Measurements from ENCODE around the gene SCN5A. TPM values are rescaled to one million over a fixed set of nuclear protein-coding genes. Genes with fewer than 3 reads are reported as not detected.

SCN5A gene
- total RNA-seq, 1 experiment from 2014 or later: 13.6 TPM

GRCh38 chr3:38600551-38600950, 48.9 kb downstream of the SCN5A start (continued):
- TF ChIP-seq ATF6 (CRISPR knock-in tag; IDR thresholded peaks at IDR 0.05) (no peak), TCF7 (CRISPR knock-in tag; IDR thresholded peaks at IDR 0.05; ENCODE audit: low read depth) (no peak), ARID4B (CRISPR knock-in tag; IDR thresholded peaks at IDR 0.05; ENCODE audit: borderline replicate concordance) (no peak), CREM (CRISPR knock-in tag; IDR thresholded peaks at IDR 0.05) (no peak), GRHL2 (CRISPR knock-in tag; IDR thresholded peaks at IDR 0.05; ENCODE audit: insufficient replicate concordance, severe bottlenecking) (no peak), E2F4 (CRISPR knock-in tag; IDR thresholded peaks at IDR 0.05; ENCODE audit: borderline replicate concordance, low read depth) (no peak), GTF2I (CRISPR knock-in tag; conservative IDR thresholded peaks at IDR 0.05) (no peak), ZBTB21 (CRISPR knock-in tag; IDR thresholded peaks at IDR 0.05; ENCODE audit: borderline replicate concordance) (no peak), OVOL2 (CRISPR knock-in tag; IDR thresholded peaks at IDR 0.05; ENCODE audit: borderline replicate concordance) (no peak)

GRCh38 chr3:38599886-38600285, 49.6 kb downstream of the SCN5A start:
- Mint-ChIP-seq H3K4me1 (no peaks in the 10 kb centered on the region), H3K9me3 (peaks cover 10% of the 10 kb centered on the region), H3K27me3 (ENCODE audit: low read depth) (no peaks in the 10 kb centered on the region), H3K36me3 (peaks cover 7% of the 10 kb centered on the region; the same call in 1 of the 2 replicates), H3K4me3 (no peak overlapping the region), H3K27ac (no peak overlapping the region)
- ATAC-seq (no peak), DNase-seq (ENCODE audit: low spot score) (no peak)
- TF ChIP-seq SMAD3 (CRISPR knock-in tag; IDR thresholded peaks at IDR 0.05; ENCODE audit: borderline replicate concordance): no peak
- no peak for TF ChIP-seq AR (CRISPR knock-in tag; IDR thresholded peaks at IDR 0.05)
- POLR2A ChIA-PET: no interaction called here
- CTCF ChIA-PET: interaction anchor here (0.7 kb wide), 1 partner anchor 23 kb away, joined by 3 read pairs; no protein-coding TSS in a partner anchor

GRCh38 chr3:38598791-38599190, 50.7 kb downstream of the SCN5A start:
- no peak for TF ChIP-seq ZMAT4 (CRISPR knock-in tag; IDR thresholded peaks at IDR 0.05)
- TF ChIP-seq SMAD4 (CRISPR knock-in tag; IDR thresholded peaks at IDR 0.05): no peak
- no peak for TF ChIP-seq USF1 (CRISPR knock-in tag; IDR thresholded peaks at IDR 0.05)
- no peak for TF ChIP-seq SMAD3 (CRISPR knock-in tag; IDR thresholded peaks at IDR 0.05; ENCODE audit: borderline replicate concordance)
- no peak for TF ChIP-seq ZBTB43 (CRISPR knock-in tag; IDR thresholded peaks at IDR 0.05)
- TF ChIP-seq CBFB (CRISPR knock-in tag; IDR thresholded peaks at IDR 0.05; ENCODE audit: low read depth): no peak
- TF ChIP-seq SOX15 (CRISPR knock-in tag; IDR thresholded peaks at IDR 0.05): no peak
- no peak for TF ChIP-seq ATF1 (CRISPR knock-in tag; IDR thresholded peaks at IDR 0.05)
- no peak overlapping the region for H3K4me3 Mint-ChIP-seq

More at GRCh38 chr3:38598791-38599190, 50.7 kb downstream of the SCN5A start:
- Mint-ChIP-seq H3K27ac (no peak overlapping the region), H3K4me1 (no peaks in the 10 kb centered on the region), H3K36me3 (peaks cover 7% of the 10 kb centered on the region; the same call in 1 of the 2 replicates), H3K27me3 (ENCODE audit: low read depth) (no peaks in the 10 kb centered on the region), H3K9me3 (peaks cover 10% of the 10 kb centered on the region)
- CTCF ChIA-PET: no interaction called here
- ATAC-seq (no peak), DNase-seq (ENCODE audit: low spot score) (no peak)
- POLR2A ChIA-PET: no interaction called here

All from WTC11 (cell line).